ENCODE results near the gene SSBP4.

Gene SSBP4

GRCh38 chr19:18419699-18420460 lies 682 bp downstream of the SSBP4 start:
- DNase-seq (ENCODE audit: extremely low read depth in 1 of 2, low read depth in 1 of 2), result no peak

- no peak for DNase-seq (ENCODE audit: extremely low read depth in 1 of 2, low read depth in 1 of 2)
These were observed 1.7 kb downstream of the SSBP4 start for GRCh38 chr19:18420930-18421329.

- DNase-seq (ENCODE audit: extremely low read depth in 1 of 2, low read depth in 1 of 2), result no peak
These were observed 2.3 kb downstream of the SSBP4 start for GRCh38 chr19:18421371-18421959.

- DNase-seq (ENCODE audit: extremely low read depth in 1 of 2, low read depth in 1 of 2), result no peak
These were observed 3.5 kb downstream of the SSBP4 start for GRCh38 chr19:18422530-18423191.

- no peak for DNase-seq (ENCODE audit: extremely low read depth in 1 of 2, low read depth in 1 of 2)
These were observed 4.2 kb downstream of the SSBP4 start for GRCh38 chr19:18423258-18424020.

GRCh38 chr19:18424122-18424889 lies 5.1 kb downstream of the SSBP4 start:
- DNase-seq (ENCODE audit: extremely low read depth in 1 of 2, low read depth in 1 of 2), result no peak

GRCh38 chr19:18424890-18425514 lies 5.8 kb downstream of the SSBP4 start:
- no peak for DNase-seq (ENCODE audit: extremely low read depth in 1 of 2, low read depth in 1 of 2)

- no peak for DNase-seq (ENCODE audit: extremely low read depth in 1 of 2, low read depth in 1 of 2)
These were observed 6.6 kb downstream of the SSBP4 start for GRCh38 chr19:18425515-18426415.

- no peak for DNase-seq (ENCODE audit: extremely low read depth in 1 of 2, low read depth in 1 of 2)
These were observed 7.2 kb downstream of the SSBP4 start for GRCh38 chr19:18426416-18426767.

- DNase-seq (ENCODE audit: extremely low read depth in 1 of 2, low read depth in 1 of 2), result no peak
These were observed 8.0 kb downstream of the SSBP4 start for GRCh38 chr19:18427080-18427742.

- no peak for DNase-seq (ENCODE audit: extremely low read depth in 1 of 2, low read depth in 1 of 2)
These were observed 8.5 kb downstream of the SSBP4 start for GRCh38 chr19:18427743-18428113.

- no peak for DNase-seq (ENCODE audit: extremely low read depth in 1 of 2, low read depth in 1 of 2)
These were observed 9.1 kb downstream of the SSBP4 start for GRCh38 chr19:18428173-18428786.

GRCh38 chr19:18428787-18429674 lies 9.8 kb downstream of the SSBP4 start:
- peak; percentile 66 to 73 for DNase-seq (ENCODE audit: extremely low read depth in 1 of 2, low read depth in 1 of 2)

GRCh38 chr19:18429717-18430416 lies 10.7 kb downstream of the SSBP4 start:
- DNase-seq (ENCODE audit: extremely low read depth in 1 of 2, low read depth in 1 of 2), result no peak

GRCh38 chr19:18430417-18431144 lies 11.4 kb downstream of the SSBP4 start:
- DNase-seq (ENCODE audit: extremely low read depth in 1 of 2, low read depth in 1 of 2), result no peak

Measured in stimulated activated CD8-positive, alpha-beta memory T cell treated with anti-CD3 and anti-CD28 coated beads, Interleukin-7, amount 100 ng/mL, for 48 hours (primary cell).